K562 (cell line): ENCODE measurements around the gene ZSWIM2. TPM values are rescaled to one million over a fixed set of nuclear protein-coding genes. Genes with fewer than 3 reads are reported as not detected.
"Not testable (repeated sequence)": the region's sequence is repeated elsewhere in the genome, so short reads cannot be mapped to it uniquely, and the experiment has no call there.

ENCODE experiments used
- ATAC-seq: fragments of 200-7000 bp; cut with Tn5 transposase; 3 replicates; pipeline ENCODE4 v1.9.1; 2020; ENCODE audit warnings: moderate library complexity
- BruUV-seq: library from RNA; stranded (reverse); fragments of 400-500 nt; replicated peaks from 2 replicates; lab custom pipeline; 2021; lab: Mats Ljungman, UMichigan
- CTCF ChIA-PET: fragments of 300-600 bp; formaldehyde crosslinking; extraction: SDS; loops from one replicate; lab custom pipeline; 2021; ENCODE audit warnings: low intra/inter-chr PET ratio; lab: Yijun Ruan, JAX
- POLR2A ChIA-PET: fragments of 300-600, 350-650 bp; sonication (Branson Sonifier 250); formaldehyde crosslinking; extraction: SDS; loops from one replicate; lab custom pipeline; 2021; ENCODE audit warnings: antibody characterized with exemption, inconsistent platforms; lab: Yijun Ruan, JAX
- DNase-seq, 4 experiments: peaks; one replicate each; pipeline versions ENCODE4 v3.0.0 to v3.0.0-alpha.2; 2011 to 2018; ENCODE audit warnings: low spot score in 3 of 4, mixed read lengths in 3 of 4; ENCODE audit errors: extremely low read depth in 1 of 4
- FAIRE-seq: peaks from 2 replicates; lab custom pipeline; 2011; peaks lifted over from hg19 to GRCh38; lab: Jason Lieb, UNC
- H2AFZ ChIP-seq: 2 replicates; pipeline ENCODE4 v1.6.0; 2011; ENCODE audit warnings: low read depth, low read length, control low read depth, inconsistent platforms
- H3K27ac ChIP-seq: fragments of 200-600 bp; 3 replicates; pipeline ENCODE4 v1.8.0; 2011; ENCODE audit warnings: low read depth, mild to moderate bottlenecking, control low read depth, inconsistent platforms, low read length, moderate library complexity, mixed read lengths; ENCODE audit errors: extremely low read depth
- H3K27me3 ChIP-seq, 2 experiments: fragments of 300-600 bp in 1 of 2; 2 replicates in 1 of 2; 3 replicates in 1 of 2; pipeline versions ENCODE4 v1.6.0 to v1.8.0; 2011; ENCODE audit warnings: inconsistent platforms in 2 of 2, low read length in 2 of 2, mild to moderate bottlenecking in 1 of 2, mixed read lengths in 1 of 2, moderate library complexity in 1 of 2; ENCODE audit not compliant: control insufficient read depth in 2 of 2, insufficient read depth in 2 of 2
- H3K36me3 ChIP-seq: fragments of 300-600 bp; 3 replicates; pipeline ENCODE4 v1.8.0; 2011; ENCODE audit warnings: mild to moderate bottlenecking, low read length, inconsistent platforms; ENCODE audit not compliant: control insufficient read depth, insufficient read depth
- H3K4me1 ChIP-seq, 2 experiments: fragments of 200-600 bp in 1 of 2; replicated peaks in 1 of 2; 2 replicates in 1 of 2; 3 replicates in 1 of 2; pipeline versions ENCODE4 v1.5.1 to v1.8.0; 2011; ENCODE audit warnings: inconsistent platforms in 2 of 2, low read length in 2 of 2, mild to moderate bottlenecking in 1 of 2, mixed read lengths in 1 of 2, moderate library complexity in 1 of 2; ENCODE audit not compliant: control insufficient read depth in 2 of 2, insufficient read depth in 2 of 2
- H3K4me2 ChIP-seq: 2 replicates; pipeline ENCODE4 v1.6.1; 2011; ENCODE audit warnings: low read length, control low read depth, inconsistent platforms, mixed read lengths; ENCODE audit not compliant: insufficient read depth
- H3K4me3 ChIP-seq: fragments of 200-600 bp; sonication (generic), shearing (Covaris generic); 2 replicates; pipeline ENCODE4 v1.5.1; 2016; ENCODE audit warnings: control low read depth, inconsistent platforms
- H3K79me2 ChIP-seq: fragments of 200-600 bp; 3 replicates; pipeline ENCODE4 v1.8.0; 2011; ENCODE audit warnings: low read length, inconsistent platforms; ENCODE audit not compliant: control insufficient read depth, insufficient read depth
- H3K9ac ChIP-seq, 2 experiments: 2 replicates each; pipeline versions ENCODE4 v1.6.0 to v1.6.1; 2011; ENCODE audit warnings: low read depth in 2 of 2, low read length in 2 of 2, control low read depth in 1 of 2, inconsistent platforms in 1 of 2, mild to moderate bottlenecking in 1 of 2, mixed read lengths in 1 of 2; ENCODE audit not compliant: insufficient read depth in 1 of 2
- H3K9me1 ChIP-seq: one replicate; pipeline ENCODE4 v1.6.0; 2011; ENCODE audit warnings: inconsistent platforms, mild to moderate bottlenecking, low read length, moderate library complexity; ENCODE audit not compliant: control insufficient read depth, insufficient read depth
- H3K9me3 ChIP-seq: replicated peaks from 2 replicates; pipeline ENCODE4 v1.5.1; 2011; ENCODE audit warnings: low read depth, low read length, inconsistent platforms; ENCODE audit not compliant: control insufficient read depth, insufficient read depth
- H4K20me1 ChIP-seq: replicated peaks from 2 replicates; pipeline ENCODE4 v1.6.1; 2011; ENCODE audit warnings: low read length, inconsistent platforms, mixed read lengths; ENCODE audit not compliant: control insufficient read depth, insufficient read depth
- EP300 ChIP-seq: IDR thresholded peaks from 2 replicates; pipeline ENCODE4 v1.6.1; 2012; ENCODE audit warnings: low read length, improper control_type of control experiment
- EP400 ChIP-seq: fragments of 450-650 bp; IDR thresholded peaks from 2 replicates; pipeline ENCODE4 v1.6.1; 2017; ENCODE audit warnings: antibody characterized with exemption, mild to moderate bottlenecking, moderate library complexity
- FOXO4 ChIP-seq: fragments of 450-650 bp; formaldehyde crosslinking; IDR thresholded peaks from 2 replicates; pipeline ENCODE4 v1.4.0; 2020; ENCODE audit warnings: mild to moderate bottlenecking, moderate library complexity
- HMGXB4 ChIP-seq: sonication (generic); formaldehyde crosslinking; IDR thresholded peaks from 2 replicates; pipeline ENCODE4 v1.8.1; 2023; ENCODE audit warnings: mild to moderate bottlenecking, missing genetic modification reagents
- KLF13 ChIP-seq: fragments of 450-650 bp; IDR thresholded peaks from 2 replicates; pipeline ENCODE4 v1.6.1; 2016; ENCODE audit warnings: missing genetic modification characterization, low read depth, mild to moderate bottlenecking, missing compliant biosample characterization, moderate library complexity, borderline replicate concordance
- NFE2 ChIP-seq: IDR thresholded peaks from 2 replicates; pipeline ENCODE4 v1.6.1; 2014; ENCODE audit warnings: antibody characterized with exemption, low read depth
- RBM25 ChIP-seq: fragments of 200-400 bp; formaldehyde crosslinking; IDR thresholded peaks from 2 replicates; pipeline ENCODE4 v1.6.1; 2018; ENCODE audit warnings: low read length, low read depth, moderate library complexity; ENCODE audit not compliant: severe bottlenecking
- SRF ChIP-seq, 2 experiments: fragments of 250-450, 450-650 bp in 1 of 2; sonication (Bioruptor Pico) in 1 of 2; sonication (generic) in 1 of 2; formaldehyde crosslinking; IDR thresholded peaks; 2 replicates each; pipeline versions ENCODE4 v1.5.0 to v1.5.1; 2020 to 2022; ENCODE audit warnings: mild to moderate bottlenecking in 1 of 2, missing genetic modification reagents in 1 of 2
- TEAD4 ChIP-seq, 2 experiments: sonication (generic) in 1 of 2; formaldehyde crosslinking in 1 of 2; IDR thresholded peaks; 2 replicates each; pipeline versions ENCODE4 v1.6.1 to v1.8.0; 2012 to 2022; ENCODE audit warnings: borderline replicate concordance in 1 of 2, inconsistent platforms in 1 of 2, low read length in 1 of 2, mild to moderate bottlenecking in 1 of 2, missing genetic modification reagents in 1 of 2
- ZKSCAN3 ChIP-seq: fragments of 250-450 bp; sonication (Bioruptor Pico); IDR thresholded peaks from 2 replicates; pipeline ENCODE4 v1.4.0; 2020
- ZNF146 ChIP-seq: IDR thresholded peaks from one replicate; pipeline ENCODE4 v1.6.1; 2018; ENCODE audit warnings: missing compliant biosample characterization; ENCODE audit not compliant: unreplicated experiment
- ZNF165 ChIP-seq: fragments of 250-450 bp; sonication (Bioruptor Pico); IDR thresholded peaks from 2 replicates; pipeline ENCODE4 v1.4.0; 2020; ENCODE audit warnings: borderline replicate concordance
- ZNF274 ChIP-seq: IDR thresholded peaks from 2 replicates; pipeline ENCODE4 v1.6.1; 2011; ENCODE audit warnings: low read depth, mild to moderate bottlenecking, low read length, moderate library complexity, borderline replicate concordance
- WGBS: fragments of 100-300 bp; shearing (Covaris generic); methylation state at CpG from one replicate; pipeline ENCODE4 v1.1.6; 2016; ENCODE audit warnings: low coverage, mixed read lengths; ENCODE audit not compliant: insufficient coverage; ENCODE audit errors: missing lambda C conversion rate; 5-methylcytosine and 5-hydroxymethylcytosine counted together
- in situ Hi-C: fragments of 300-500 bp; cut with MboI; formaldehyde crosslinking; loops from 4 replicates; pipeline ENCODE4 v1.15.0; 2018; ENCODE audit warnings: inconsistent platforms, mixed read lengths
- intact Hi-C: fragments of 100-400 bp; cut with micrococcal nuclease; formaldehyde crosslinking; loops from 2 replicates; pipeline ENCODE4 v1.14.2; 2022
- polyA plus RNA-seq, 8 experiments: library from polyadenylated mRNA; depleted of rRNA in 4 of 8; stranded (reverse) in 5 of 8; unstranded in 3 of 8; fragments of >200 nt; fragmentation: Nextera tagmentation in 2 of 8; fragmentation: Illumina TruSeq in 1 of 8; extraction: Ambion mirVana in 2 of 8; extraction: Trizol in 1 of 8; gene quantifications; 2 replicates each; pipeline versions ENCODE4 v1.2.1 to v1.2.3, GENCODE V29; 2011 to 2014; ENCODE audit warnings: inconsistent platforms in 1 of 8, missing spikeins in 1 of 8
- total RNA-seq, 7 experiments: library from RNA; depleted of rRNA in 6 of 7; stranded (reverse); fragments of >200 nt in 6 of 7; fragmentation: Illumina TruSeq in 2 of 7; extraction: Trizol in 2 of 7; gene quantifications; 2 replicates each; pipeline versions ENCODE4 v1.2.1 to v1.2.3, GENCODE V29; 2011 to 2021; ENCODE audit warnings: low replicate concordance in 1 of 7

Gene ZSWIM2
- total and polyA plus RNA-seq, 9 of the 15 experiments (the other 6 are each of a cell fraction or from before 2014, with no cell fraction given), result not detected

DNA sequence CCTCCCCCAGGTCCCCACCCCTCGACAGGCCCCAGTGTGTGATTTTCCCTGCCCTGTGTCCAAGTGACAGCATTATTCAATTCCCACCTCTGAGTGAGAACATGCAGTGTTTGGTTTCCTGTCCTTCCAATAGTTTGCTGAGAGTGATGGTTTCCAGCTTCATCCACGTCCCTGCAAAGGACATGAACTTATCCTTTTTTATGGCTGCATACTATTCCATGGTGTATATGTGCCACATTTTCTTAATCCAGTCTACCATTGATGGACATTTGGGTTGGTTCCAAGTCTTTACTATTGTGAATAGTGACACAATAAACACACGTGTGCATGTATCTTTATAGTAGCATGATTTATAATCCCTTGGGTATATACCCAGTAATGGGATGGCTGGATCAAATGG, 47.2 kb upstream of the ZSWIM2 start:
- BruUV-seq, H4K20me1 ChIP-seq, H2AFZ ChIP-seq, H3K4me3 ChIP-seq, DNase-seq, H3K9ac ChIP-seq, H3K4me2 ChIP-seq, H3K79me2 ChIP-seq, H3K4me1 ChIP-seq, H3K36me3 ChIP-seq, H3K27me3 ChIP-seq, H3K27ac ChIP-seq, ATAC-seq, intact Hi-C loops, CTCF ChIA-PET, H3K9me1 ChIP-seq, FAIRE-seq, POLR2A ChIA-PET, H3K9me3 ChIP-seq: not testable (repeated sequence)
- in situ Hi-C loops, result loop anchor here (25.0 kb wide), 1 partner anchor 541 kb away; the partner anchor contains the start of gene CALCRL
- WGBS, result 12% methylated on average over 3 of the region's 3 CpGs
- peak; percentile 90 for TF ChIP-seq ZNF146 (CRISPR knock-in tag)
- TF ChIP-seq RBM25, result peak; percentile 47

DNA sequence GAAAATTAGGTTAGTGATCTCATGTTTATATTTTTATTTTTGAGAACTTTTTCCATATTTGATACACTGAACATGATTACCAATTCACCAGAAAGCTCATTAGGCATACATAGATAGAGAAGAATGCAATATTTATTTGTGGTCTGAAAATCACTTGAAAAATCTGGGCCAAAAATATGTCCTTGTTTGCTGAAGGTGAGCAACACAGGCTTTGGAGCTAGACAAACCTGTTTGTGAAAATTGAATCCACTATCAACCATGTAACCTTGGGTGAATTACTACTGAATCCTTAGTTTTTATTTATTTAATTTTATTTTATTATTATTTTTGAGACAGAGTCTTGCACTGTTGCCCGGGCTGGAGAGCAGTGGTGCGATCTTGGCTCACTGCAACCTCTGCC, 46.5 kb upstream of the ZSWIM2 start:
- ATAC-seq (no peak), FAIRE-seq (no peak), DNase-seq (no peak)
- H3K4me1 ChIP-seq, result no peaks in the 10 kb centered on the region
- intact Hi-C loops (no loop called here), in situ Hi-C loops (loop anchor here (25.0 kb wide), 1 partner anchor 542 kb away; the partner anchor contains the start of gene CALCRL)
- H3K79me2 ChIP-seq, result no peaks in the 10 kb centered on the region
- ChIA-PET POLR2A (no interaction called here), CTCF (no interaction called here)
- no peak overlapping the region for H3K4me2 ChIP-seq
- no peak overlapping the region for H3K27ac ChIP-seq
- H3K27me3 ChIP-seq, result no peaks in the 10 kb centered on the region
- no peak overlapping the region for H3K9ac ChIP-seq
- H3K9me1 ChIP-seq, result no peaks in the 10 kb centered on the region
- 53% methylated on average over 2 of the region's 2 CpGs for WGBS
- no peak overlapping the region for H3K4me3 ChIP-seq
- no peak overlapping the region for H2AFZ ChIP-seq
- no peaks in the 10 kb centered on the region for H4K20me1 ChIP-seq
- no peaks in the 10 kb centered on the region; the same call in 1 of the 2 replicates for H3K9me3 ChIP-seq
- BruUV-seq, result no TSS peak
- H3K36me3 ChIP-seq, result no peaks in the 10 kb centered on the region
- TF ChIP-seq FOXO4 (CRISPR knock-in tag) (no peak), HMGXB4 (CRISPR knock-in tag) (no peak), ZNF165 (CRISPR knock-in tag) (no peak), NFE2 (no peak), KLF13 (tag) (no peak), ZNF274 (no peak), EP300 (no peak), EP400 (no peak), TEAD4 (IDR thresholded peaks at IDR 0.05; ENCODE audit: low read length) (no peak), TEAD4 (CRISPR knock-in tag; IDR thresholded peaks at IDR 0.05; ENCODE audit: borderline replicate concordance) (no peak), SRF (CRISPR knock-in tag; IDR thresholded peaks at IDR 0.05) (no peak), ZKSCAN3 (CRISPR knock-in tag) (no peak)
